Measurements from ENCODE around the gene ADGRB3. TPM values are rescaled to one million over a fixed set of nuclear protein-coding genes. Genes with fewer than 3 reads are reported as not detected.

ADGRB3 gene
- polyA plus RNA-seq, 1 donor: 0.70 TPM

DNA sequence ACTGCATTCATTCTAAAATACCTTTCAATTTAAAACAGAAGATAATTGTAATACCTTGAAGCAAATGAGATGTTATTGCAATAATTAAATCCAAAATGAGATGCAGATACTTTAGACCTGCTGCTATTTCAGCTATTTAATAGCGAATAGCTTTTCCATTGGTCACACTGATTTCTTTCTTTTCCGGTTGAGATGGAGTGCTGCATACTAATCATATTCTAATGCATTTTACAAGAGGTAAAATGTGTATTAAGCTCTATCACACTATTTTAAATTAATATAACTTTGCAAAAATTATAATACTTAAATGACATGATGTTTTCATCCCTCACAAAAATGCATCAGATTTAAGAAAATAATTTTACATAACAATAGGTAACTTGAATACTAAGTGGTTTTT lies 74.0 kb downstream of the ADGRB3 start:
- no peak for DNase-seq

DNA sequence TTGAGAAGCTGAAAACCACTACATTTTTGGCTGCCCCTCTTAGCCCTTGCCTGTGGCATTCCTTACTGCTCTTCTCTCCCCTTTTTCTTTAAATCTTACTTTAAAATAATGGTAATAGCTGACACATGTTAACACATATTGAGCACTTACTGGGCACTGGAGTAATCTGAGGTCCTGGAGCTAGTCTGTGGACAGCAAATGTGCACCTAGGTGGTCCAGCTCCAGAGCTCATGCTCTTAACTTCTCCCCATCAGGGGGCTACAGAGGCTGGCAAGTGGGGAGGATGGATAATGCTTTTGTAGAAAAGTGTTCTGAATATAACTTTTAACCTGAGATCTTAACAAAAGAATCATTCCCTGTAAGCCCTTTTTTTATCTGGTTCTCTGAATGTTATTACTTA lies 74.8 kb downstream of the ADGRB3 start:
- no peak for DNase-seq

DNA sequence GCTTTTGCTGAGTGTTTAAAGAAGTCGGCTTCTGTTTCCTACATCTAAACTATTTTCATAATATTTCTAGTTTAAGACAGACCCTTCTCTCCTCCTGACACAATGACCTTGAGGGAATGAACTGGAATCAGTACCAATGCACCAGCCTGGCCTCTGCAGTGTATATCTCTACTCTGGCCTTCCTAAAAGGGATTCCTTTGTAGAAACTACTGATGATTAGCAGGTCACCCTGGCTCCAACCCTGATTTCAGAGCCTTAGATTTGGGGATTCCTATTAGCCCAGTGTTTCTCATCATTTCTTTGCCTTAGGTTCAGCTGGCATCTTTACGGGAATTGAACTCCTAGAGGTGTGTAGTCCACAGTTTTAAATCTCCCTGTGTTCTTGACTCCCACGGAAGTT lies 75.4 kb downstream of the ADGRB3 start:
- DNase-seq: no peak

DNA sequence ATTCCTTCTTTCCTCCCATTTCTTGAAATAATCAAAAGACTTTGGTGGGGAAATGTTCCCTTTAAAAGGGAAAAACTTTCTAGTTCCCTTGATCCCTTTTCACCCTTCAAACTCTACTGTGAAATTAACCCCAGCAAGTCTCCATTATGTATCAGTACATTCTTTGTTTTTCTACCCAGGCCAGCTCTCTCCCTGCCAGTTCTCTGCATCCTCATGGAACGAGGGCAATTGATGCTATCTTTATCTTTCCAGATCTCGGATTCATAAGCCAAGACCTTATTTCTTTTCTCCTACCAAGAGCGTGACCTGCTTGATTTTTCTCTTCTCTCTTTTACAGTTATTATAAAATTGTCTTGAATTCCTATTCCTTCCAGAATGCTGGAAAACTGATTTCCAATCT lies 75.8 kb downstream of the ADGRB3 start:
- DNase-seq: no peak

DNA sequence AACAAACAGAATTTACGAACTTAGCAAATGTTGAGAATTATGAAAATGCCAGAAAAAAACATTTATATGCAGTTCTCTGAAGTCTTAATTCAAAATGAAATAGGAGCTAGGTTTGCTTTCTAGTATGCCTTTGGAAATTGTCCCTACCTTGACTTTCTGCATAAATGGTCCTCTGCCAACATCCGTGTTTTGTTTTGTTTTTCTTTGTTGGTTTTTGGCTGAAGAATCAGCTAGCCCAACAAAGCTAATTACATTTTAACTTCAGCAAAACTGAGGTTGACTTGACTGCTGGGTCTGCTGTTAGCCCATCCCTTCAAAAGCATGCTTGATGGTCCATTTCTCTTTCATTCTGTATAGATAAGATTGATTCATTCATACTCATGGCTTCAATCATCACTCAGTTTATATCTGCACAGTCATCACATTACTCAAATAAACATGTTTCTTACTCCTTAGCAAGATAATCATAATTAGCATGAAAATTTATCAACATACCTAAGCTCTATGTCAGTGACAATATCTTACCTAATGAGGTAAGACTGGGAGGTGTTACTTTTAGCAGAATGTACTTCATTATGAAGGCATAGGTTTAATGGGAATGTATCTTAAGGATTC lies 76.4 kb downstream of the ADGRB3 start:
- DNase-seq: no peak

DNA sequence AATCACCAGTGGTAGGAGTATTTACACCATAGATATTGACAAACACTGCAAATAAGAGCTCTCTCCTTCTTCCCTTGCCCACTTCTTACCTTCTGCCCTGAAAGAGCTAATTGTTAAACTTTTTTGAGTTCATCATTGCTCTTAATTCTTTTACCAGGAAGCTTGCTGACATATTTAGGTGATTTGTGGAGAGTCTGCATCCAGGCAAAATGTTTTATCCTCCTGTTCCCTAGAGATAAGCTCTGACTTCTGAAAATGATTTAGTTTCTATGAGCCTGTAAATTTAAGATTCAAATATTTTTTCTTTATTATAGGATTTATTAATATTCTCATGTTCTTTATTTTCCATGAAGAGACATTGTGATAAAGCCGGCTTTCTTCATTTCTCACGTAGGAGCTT lies 81.5 kb downstream of the ADGRB3 start:
- no peak for DNase-seq

DNA sequence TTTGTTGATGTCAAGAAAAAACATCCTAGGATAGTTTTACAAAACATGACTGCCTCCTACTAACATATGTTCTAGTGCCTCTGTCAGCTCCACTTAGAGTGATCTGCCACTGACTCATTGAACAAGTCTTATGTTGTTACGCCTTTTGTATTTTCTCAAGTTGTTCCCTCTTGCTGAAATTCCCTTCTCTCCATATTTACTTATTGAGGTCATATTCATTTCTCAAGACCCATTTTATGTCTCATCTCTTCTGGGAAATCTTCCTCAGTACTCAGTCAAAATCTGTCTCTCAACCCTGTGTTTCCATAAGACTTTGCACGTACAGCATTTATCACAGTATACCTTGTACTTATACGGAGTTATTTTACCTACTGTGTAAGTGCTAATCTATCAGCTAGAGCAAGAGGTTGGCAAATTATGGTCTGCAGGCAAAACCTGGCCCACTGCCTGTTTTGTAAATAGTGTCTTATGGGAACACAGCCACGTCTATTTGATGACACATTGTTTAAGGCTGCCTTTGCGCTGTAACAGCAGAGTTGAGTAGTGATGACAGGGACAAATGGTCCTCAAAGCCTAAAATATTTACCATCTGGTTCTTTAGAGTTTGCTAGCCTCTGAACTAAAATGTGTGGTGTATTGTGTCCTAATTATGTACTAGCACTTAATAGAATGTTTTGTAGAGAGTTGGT lies 83.4 kb downstream of the ADGRB3 start:
- DNase-seq: no peak

GRCh38 chr6:68719761-68720160 lies 84.7 kb downstream of the ADGRB3 start:
- no peak for DNase-seq

GRCh38 chr6:68722891-68723527 lies 87.9 kb downstream of the ADGRB3 start:
- no peak for DNase-seq

DNA sequence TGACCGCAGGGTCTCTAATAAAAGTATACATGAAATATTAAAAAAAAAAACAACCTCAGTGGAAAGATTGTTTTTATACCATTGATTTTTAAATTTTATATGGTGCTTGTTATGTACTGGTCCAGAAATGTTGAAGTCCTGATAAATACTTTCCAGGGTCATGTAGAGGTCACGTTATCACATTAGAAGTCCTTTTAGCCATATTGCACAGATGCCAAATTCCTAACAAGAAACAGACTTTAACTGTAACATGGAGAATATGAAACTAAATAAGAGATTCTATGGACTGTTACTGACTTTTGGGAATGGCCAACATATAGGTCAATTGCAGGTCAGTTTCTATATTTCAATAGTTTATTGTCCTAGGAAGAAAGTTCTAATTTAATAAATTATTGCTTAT lies 89.0 kb downstream of the ADGRB3 start:
- no peak for DNase-seq

- DNase-seq: no peak
Observed at GRCh38 chr6:68726337-68726736, 91.3 kb downstream of the ADGRB3 start.

DNA sequence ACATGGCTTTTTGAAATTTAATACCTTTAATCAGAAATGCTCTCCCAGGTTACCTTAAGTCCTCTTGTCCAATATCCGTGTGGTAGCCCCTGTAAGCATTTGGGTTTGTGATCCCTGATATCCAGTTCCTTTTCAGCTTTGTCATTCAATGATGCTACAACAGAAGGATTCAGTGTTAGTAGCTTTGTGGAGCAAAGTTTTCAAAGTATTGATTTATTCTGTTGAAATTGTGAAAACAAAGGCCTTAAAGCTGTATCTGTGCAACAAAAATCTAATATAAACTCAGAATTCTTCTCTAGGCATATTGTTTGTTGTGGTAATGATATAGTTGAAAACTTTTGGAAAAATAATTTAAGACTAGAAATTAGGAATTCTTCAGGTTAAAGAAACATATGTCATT lies 91.9 kb downstream of the ADGRB3 start:
- DNase-seq: no peak

GRCh38 chr6:68727699-68728098 lies 92.6 kb downstream of the ADGRB3 start:
- DNase-seq: no peak

- DNase-seq: no peak
Observed at GRCh38 chr6:68728159-68728979, 93.3 kb downstream of the ADGRB3 start.

DNA sequence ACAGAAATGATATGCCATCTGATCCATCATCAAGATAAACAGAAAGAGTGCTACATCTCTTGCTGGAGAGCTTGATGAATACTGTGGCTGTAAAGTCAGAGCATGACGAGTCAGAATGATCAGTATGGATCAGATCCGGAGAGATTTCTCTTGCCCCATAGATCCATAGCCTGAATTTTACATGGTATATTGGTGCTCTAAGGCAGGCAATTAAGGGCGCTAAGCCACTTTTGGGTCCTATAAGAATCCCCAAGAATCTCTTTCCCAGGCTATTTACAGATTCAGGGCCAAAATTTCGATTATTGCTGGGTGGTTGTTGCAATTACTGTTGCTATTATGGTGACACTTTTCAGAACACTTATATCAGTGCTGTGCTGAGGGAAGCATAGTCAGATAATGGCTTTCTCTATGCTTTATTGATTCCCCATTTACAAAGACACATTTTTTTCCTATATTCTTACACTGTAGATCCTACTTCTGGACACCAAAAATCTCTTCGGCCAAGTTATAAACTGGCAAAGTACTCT lies 94.4 kb downstream of the ADGRB3 start:
- DNase-seq: no peak

GRCh38 chr6:68730291-68731054 lies 95.4 kb downstream of the ADGRB3 start:
- DNase-seq: no peak

DNA sequence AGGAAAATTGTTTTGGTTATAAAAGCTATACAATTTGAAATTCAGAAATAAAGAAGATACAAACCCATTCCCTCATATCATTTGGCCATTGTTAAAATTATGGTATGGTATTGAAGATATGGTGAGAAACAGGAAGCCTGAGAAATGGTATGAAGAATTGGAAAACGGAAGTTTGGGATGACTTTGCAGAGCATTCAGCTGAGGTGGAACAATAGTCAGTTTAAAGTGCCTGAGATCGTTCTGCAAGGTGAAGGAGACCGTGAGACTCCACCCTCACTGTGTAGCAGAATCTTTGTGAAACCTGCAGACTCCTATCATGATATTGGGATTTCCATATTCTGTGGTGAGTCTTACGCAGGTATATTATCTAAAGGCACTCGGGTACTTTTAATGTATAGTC lies 97.3 kb downstream of the ADGRB3 start:
- DNase-seq: no peak

DNA sequence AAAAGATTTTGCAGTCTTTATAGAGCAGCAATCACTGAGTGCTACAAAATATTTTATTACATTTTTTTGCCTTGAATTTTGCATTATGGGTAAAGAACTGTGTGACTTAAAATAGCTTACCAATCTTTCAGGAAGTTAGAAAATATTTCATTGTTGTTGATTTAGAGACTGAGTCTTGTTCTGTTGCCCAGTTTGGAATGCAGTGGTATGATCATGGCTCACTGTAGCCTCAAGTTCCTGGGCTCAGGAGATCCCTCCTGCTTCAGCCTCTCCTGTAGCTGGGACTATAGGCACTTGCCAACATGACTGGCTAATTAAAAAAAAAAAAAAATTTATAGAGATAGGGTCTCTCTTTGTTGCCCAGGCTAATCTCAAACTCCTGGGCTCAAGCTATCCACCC lies 100.8 kb downstream of the ADGRB3 start:
- no peak for DNase-seq

DNA sequence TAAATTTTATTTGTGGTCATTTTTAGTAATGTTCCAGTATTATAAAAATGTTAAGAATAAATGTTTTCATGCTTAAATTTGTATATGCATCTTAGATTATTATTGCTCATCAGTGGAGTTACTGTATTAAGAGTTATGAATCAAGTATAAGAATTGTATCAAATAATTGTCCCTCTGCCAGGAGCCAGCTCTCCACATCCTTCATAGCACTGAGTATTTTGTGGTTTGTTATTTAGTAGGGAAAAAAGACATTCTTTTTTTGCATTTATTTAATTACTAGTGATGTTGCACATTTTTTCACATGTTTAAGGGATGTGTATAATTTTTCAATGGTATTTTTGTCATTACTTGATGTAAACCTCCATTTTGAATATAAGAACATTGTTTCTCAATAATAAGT lies 102.0 kb downstream of the ADGRB3 start:
- no peak for DNase-seq

DNA sequence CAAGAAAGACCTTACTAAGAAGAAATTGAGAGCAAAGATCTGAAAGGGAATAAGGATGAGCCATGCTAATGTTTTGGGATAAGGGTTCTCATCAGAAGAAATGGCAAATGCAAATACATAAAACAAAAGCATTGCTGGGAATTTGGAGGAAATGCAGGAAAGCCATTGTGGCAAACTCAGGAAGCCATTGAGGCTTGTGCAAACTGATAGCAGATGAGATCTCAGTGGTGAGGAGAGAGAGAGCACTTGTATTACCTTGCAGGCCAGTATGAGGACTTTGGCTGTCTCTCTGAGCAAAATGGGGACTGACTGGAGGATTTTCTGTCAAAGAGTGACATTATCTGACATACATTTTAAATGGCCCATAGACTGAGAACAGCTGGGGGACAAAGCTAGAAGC lies 103.0 kb downstream of the ADGRB3 start:
- no peak for DNase-seq

DNA sequence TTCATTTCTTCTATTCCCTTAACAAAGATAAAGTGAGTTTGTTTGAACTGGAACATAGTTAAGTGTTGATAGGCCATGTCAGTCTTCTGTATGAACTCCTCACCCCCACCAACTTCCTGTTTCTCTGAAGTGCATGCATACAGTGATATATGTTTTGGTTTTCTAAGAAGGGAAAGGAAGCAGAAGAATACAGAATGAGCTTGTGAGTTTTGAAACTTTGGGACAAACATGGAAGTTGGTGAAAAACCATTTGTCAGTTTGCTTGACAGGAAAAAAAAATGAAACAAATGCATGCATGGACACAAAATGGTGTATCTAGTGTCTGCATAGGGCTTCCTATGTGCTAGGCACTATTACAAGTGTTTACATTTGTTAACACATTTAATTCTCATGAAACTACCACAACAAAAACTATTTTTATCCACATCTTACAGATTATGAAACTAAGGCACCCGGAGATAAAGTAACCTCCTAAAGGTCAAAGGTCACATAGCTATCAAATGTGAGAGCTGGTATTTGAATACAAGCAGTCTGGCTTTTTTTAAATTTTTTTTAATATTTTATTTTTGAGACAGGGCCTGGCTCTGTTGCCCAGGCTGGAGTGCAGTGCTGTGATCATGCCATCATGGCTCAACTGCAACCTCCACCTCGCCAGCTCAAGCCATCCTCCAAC lies 105.9 kb downstream of the ADGRB3 start:
- no peak for DNase-seq
